ENCODE measurements around the gene MYL12B. TPM values are rescaled to one million over a fixed set of nuclear protein-coding genes. Genes with fewer than 3 reads are reported as not detected.

MYL12B gene
- total and polyA plus RNA-seq, 5 experiments from 2014 or later, result 184 to 956 (median 828) TPM

DNA sequence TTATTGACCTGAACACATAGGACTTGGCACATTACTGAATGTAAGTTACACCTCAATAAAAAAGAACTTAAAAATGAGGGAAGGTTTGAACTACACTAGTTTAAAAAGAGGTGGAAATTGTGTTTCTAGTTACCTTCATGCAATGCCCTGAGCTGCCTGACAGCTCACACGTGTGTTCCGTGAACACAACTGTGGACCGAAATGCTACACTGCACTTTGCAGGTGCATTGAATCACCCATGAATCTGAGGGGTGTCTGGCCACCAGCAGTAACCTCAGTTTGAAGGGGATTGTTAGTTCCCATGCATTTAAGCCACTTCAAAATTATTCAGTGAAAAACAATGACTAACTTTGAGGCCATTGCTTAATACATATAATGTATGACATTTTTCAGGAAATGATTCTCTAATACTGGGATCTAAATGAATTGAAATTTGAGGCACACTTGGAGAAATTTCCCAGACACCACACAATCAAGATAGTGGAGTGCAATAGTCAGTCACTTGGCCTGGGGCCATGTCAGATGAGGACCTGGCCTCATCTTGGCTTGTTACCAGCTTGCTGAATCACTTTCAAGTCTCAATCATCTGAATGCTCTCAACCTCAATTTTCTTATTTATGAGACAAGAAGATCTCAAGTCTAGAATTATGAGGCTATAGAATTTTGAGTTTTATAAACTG lies 59.3 kb downstream of the MYL12B start:
- H3K4me1 Mint-ChIP-seq, result peaks cover 0 to 4% (median 0%) of the 10 kb centered on the region in 4 donors
- no peak overlapping the region for H3K4me3 Mint-ChIP-seq
- H3K27me3 Mint-ChIP-seq, result peaks cover 0 to 7% (median 3%) of the 10 kb centered on the region in 5 donors
- no peaks in the 10 kb centered on the region for H3K36me3 Mint-ChIP-seq
- POLR2A ChIA-PET, result no interaction called here
- H3K9me3 Mint-ChIP-seq, result no peaks in the 10 kb centered on the region
- no peak for ATAC-seq
- H3K27ac Mint-ChIP-seq, result no peak overlapping the region
- DNase-seq, result no peak

DNA sequence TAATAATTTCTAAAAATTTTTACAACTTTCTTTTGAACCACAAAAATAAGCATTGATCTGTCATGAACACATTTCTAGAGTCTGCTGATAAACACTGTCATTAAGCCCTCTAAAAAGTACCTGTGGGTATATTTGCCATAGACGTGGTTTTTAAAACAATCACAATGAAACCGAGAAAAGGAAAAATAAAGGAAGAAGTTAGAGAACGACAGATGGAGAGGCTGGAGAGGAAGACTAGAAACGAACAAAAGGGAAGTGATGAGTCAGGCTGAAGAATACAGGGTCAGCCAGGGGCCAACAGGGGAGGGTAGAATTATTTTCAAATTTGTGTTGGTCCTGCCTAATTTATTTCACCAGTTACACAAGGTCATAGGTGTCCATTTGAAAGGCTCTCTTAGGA lies 62.0 kb downstream of the MYL12B start:
- POLR2A ChIA-PET, result interaction anchor here (0.9 kb wide), 1 partner anchor 12 kb away, joined by 4 read pairs; no protein-coding TSS in a partner anchor
- DNase-seq, result no peak
- no peak for ATAC-seq
- H3K27ac Mint-ChIP-seq, result peak overlapping the region in 1 of 10 donors; percentile 3
- peaks cover 0 to 4% (median 0%) of the 10 kb centered on the region in 4 donors for H3K4me1 Mint-ChIP-seq
- no peaks in the 10 kb centered on the region for H3K36me3 Mint-ChIP-seq
- H3K27me3 Mint-ChIP-seq, result peaks cover 0 to 15% (median 5%) of the 10 kb centered on the region in 5 donors
- no peaks in the 10 kb centered on the region for H3K9me3 Mint-ChIP-seq
- H3K4me3 Mint-ChIP-seq, result no peak overlapping the region

Other genes starting within 250 kb of the MYL12B start
- 10 to 100 TPM; 57.4 to 59.6 TPM for gene LPIN2, start 249.0 kb upstream of the MYL12B start, total RNA-seq
- gene LPIN2, start 249.0 kb upstream of the MYL12B start, polyA plus RNA-seq, result 10 to 100 TPM; 38.6 to 54.9 (median 50.8) TPM
- 1 to 10 TPM; 5.5 to 5.6 TPM for gene MYOM1, start 42.2 kb upstream of the MYL12B start, total RNA-seq
- 1 to 10 TPM in 1 of 3 donors, under 1 TPM in 2; 0.52 to 1.5 (median 0.88) TPM for gene MYOM1, start 42.2 kb upstream of the MYL12B start, polyA plus RNA-seq
- 100 to 1,000 TPM; 432 to 443 TPM for gene MYL12A, start 14.3 kb upstream of the MYL12B start, total RNA-seq
- 1,000 to 10,000 TPM; 2,292 to 2,558 (median 2,421) TPM for gene MYL12A, start 14.3 kb upstream of the MYL12B start, polyA plus RNA-seq
- 10 to 100 TPM; 80.1 to 83.6 TPM for gene TGIF1, start 188.0 kb downstream of the MYL12B start, total RNA-seq
- gene TGIF1, start 188.0 kb downstream of the MYL12B start, polyA plus RNA-seq, result 10 to 100 TPM; 17.4 to 39.7 (median 31.6) TPM

Data from naive thymus-derived CD8-positive, alpha-beta T cell (primary cell).